Astrocyte (in vitro differentiated cells and primary cell): ENCODE data around the gene TK2. TPM values are rescaled to one million over a fixed set of nuclear protein-coding genes. Genes with fewer than 3 reads are reported as not detected.

Source experiments
- DNase-seq: peaks from one replicate; pipeline ENCODE4 v3.0.0-alpha.2; 2010; ENCODE audit warnings: low read depth
- FAIRE-seq: peaks from 2 replicates; lab custom pipeline; 2011; peaks lifted over from hg19 to GRCh38; lab: Jason Lieb, UNC
- H2AFZ ChIP-seq: 2 replicates; pipeline ENCODE4 v1.6.0; 2012; ENCODE audit warnings: low read depth, low read length, inconsistent platforms
- H3K27ac ChIP-seq: 2 replicates; pipeline ENCODE4 v1.5.1; 2011; ENCODE audit warnings: low read depth, low read length, inconsistent platforms
- H3K27me3 ChIP-seq: 2 replicates; pipeline ENCODE4 v1.6.0; 2011; ENCODE audit warnings: low read length, inconsistent platforms; ENCODE audit not compliant: insufficient read depth
- H3K36me3 ChIP-seq: 2 replicates; pipeline ENCODE4 v1.5.1; 2011; ENCODE audit warnings: low read length, inconsistent platforms; ENCODE audit not compliant: insufficient read depth
- H3K4me1 ChIP-seq: 2 replicates; pipeline ENCODE4 v1.5.1; 2011; ENCODE audit warnings: low read length, inconsistent platforms; ENCODE audit not compliant: insufficient read depth
- H3K4me2 ChIP-seq: 2 replicates; pipeline ENCODE4 v1.6.0; 2012; ENCODE audit warnings: low read length, inconsistent platforms
- H3K4me3 ChIP-seq: 2 replicates; pipeline ENCODE4 v1.5.1; 2011; ENCODE audit warnings: low read depth, mild to moderate bottlenecking, low read length, inconsistent platforms; ENCODE audit not compliant: insufficient read depth
- H3K79me2 ChIP-seq: 2 replicates; pipeline ENCODE4 v1.6.0; 2012; ENCODE audit warnings: mild to moderate bottlenecking, low read length, inconsistent platforms; ENCODE audit not compliant: insufficient read depth
- H3K9ac ChIP-seq: 2 replicates; pipeline ENCODE4 v1.6.0; 2012; ENCODE audit warnings: mild to moderate bottlenecking, low read length, inconsistent platforms
- H3K9me3 ChIP-seq: 2 replicates; pipeline ENCODE4 v1.5.1; 2012; ENCODE audit warnings: low read depth, mild to moderate bottlenecking, low read length, inconsistent platforms; ENCODE audit not compliant: insufficient read depth
- H4K20me1 ChIP-seq: 2 replicates; pipeline ENCODE4 v1.6.0; 2012; ENCODE audit warnings: low read length, inconsistent platforms; ENCODE audit not compliant: insufficient read depth
- H3K27ac Mint-ChIP-seq: one replicate; pipeline ENCODE4 v1.8.0; 2021; ENCODE audit warnings: mild to moderate bottlenecking, mixed read lengths; ENCODE audit not compliant: unreplicated experiment
- H3K27me3 Mint-ChIP-seq: one replicate; pipeline ENCODE4 v1.8.0; 2021; ENCODE audit warnings: low read depth, mixed read lengths; ENCODE audit not compliant: unreplicated experiment
- H3K36me3 Mint-ChIP-seq: one replicate; pipeline ENCODE4 v1.8.0; 2021; ENCODE audit warnings: low read depth, mixed read lengths; ENCODE audit not compliant: unreplicated experiment
- H3K4me1 Mint-ChIP-seq: one replicate; pipeline ENCODE4 v1.8.0; 2021; ENCODE audit warnings: low read depth, mixed read lengths; ENCODE audit not compliant: unreplicated experiment
- H3K4me3 Mint-ChIP-seq: one replicate; pipeline ENCODE4 v1.8.0; 2021; ENCODE audit warnings: mild to moderate bottlenecking, moderate library complexity, mixed read lengths; ENCODE audit not compliant: unreplicated experiment
- H3K9me3 Mint-ChIP-seq: one replicate; pipeline ENCODE4 v1.8.0; 2021; ENCODE audit warnings: mild to moderate bottlenecking, mixed read lengths; ENCODE audit not compliant: unreplicated experiment
- CTCF ChIP-seq: IDR thresholded peaks from 2 replicates; pipeline ENCODE4 v1.5.1; 2011; ENCODE audit warnings: low read depth, mild to moderate bottlenecking, inconsistent platforms, low read length, moderate library complexity; ENCODE audit not compliant: insufficient read depth
- EZH2 ChIP-seq: IDR thresholded peaks from 2 replicates; pipeline ENCODE4 v1.6.1; 2012; ENCODE audit warnings: mild to moderate bottlenecking, low read length, inconsistent platforms; ENCODE audit not compliant: insufficient read depth
- total RNA-seq: library from RNA; stranded (reverse); gene quantifications from 2 replicates; pipeline ENCODE4 v1.2.1, GENCODE V29; 2021

Gene TK2
- total RNA-seq, 1 donor from 2014 or later: 12.4 TPM

GRCh38 chr16:66493490-66494401 lies 56.2 kb downstream of the TK2 start:
- no peaks in the 10 kb centered on the region for H3K27me3 ChIP-seq
- no peaks in the 10 kb centered on the region for H3K79me2 ChIP-seq
- Mint-ChIP-seq H3K4me1 (peaks cover 2% of the 10 kb centered on the region), H3K27me3 (peaks cover 38% of the 10 kb centered on the region), H3K4me3 (no peak overlapping the region), H3K9me3 (peaks cover 16% of the 10 kb centered on the region), H3K36me3 (peaks cover 9% of the 10 kb centered on the region), H3K27ac (no peak overlapping the region)
- TF ChIP-seq CTCF (no peak), EZH2 (no peak)
- H3K4me1 ChIP-seq: no peaks in the 10 kb centered on the region
- no peak overlapping the region for H3K27ac ChIP-seq
- H3K36me3 ChIP-seq: no peaks in the 10 kb centered on the region
- H3K4me3 ChIP-seq: no peak overlapping the region
- DNase-seq (no peak), FAIRE-seq (no peak)
- no peak overlapping the region for H2AFZ ChIP-seq
- no peak overlapping the region for H3K4me2 ChIP-seq
- H4K20me1 ChIP-seq: no peaks in the 10 kb centered on the region
- no peak overlapping the region for H3K9ac ChIP-seq
- no peaks in the 10 kb centered on the region for H3K9me3 ChIP-seq

GRCh38 chr16:66491716-66492064 lies 58.2 kb downstream of the TK2 start:
- no peaks in the 10 kb centered on the region for H3K9me3 ChIP-seq
- no peak overlapping the region for H3K27ac Mint-ChIP-seq
- H3K79me2 ChIP-seq: no peaks in the 10 kb centered on the region
- TF ChIP-seq CTCF (no peak), EZH2 (no peak)
- no peak overlapping the region for H3K4me3 Mint-ChIP-seq
- H3K9ac ChIP-seq: no peak overlapping the region
- no peaks in the 10 kb centered on the region for H4K20me1 ChIP-seq
- H3K4me1 Mint-ChIP-seq: peaks cover 9% of the 10 kb centered on the region
- no peak overlapping the region for H3K4me2 ChIP-seq
- no peak for FAIRE-seq
- no peak for DNase-seq
- no peak overlapping the region for H3K4me3 ChIP-seq
- H3K36me3 ChIP-seq: no peaks in the 10 kb centered on the region
- H3K27me3 ChIP-seq: no peaks in the 10 kb centered on the region
- peaks cover 25% of the 10 kb centered on the region for H3K27me3 Mint-ChIP-seq
- H2AFZ ChIP-seq: no peak overlapping the region
- peaks cover 9% of the 10 kb centered on the region for H3K36me3 Mint-ChIP-seq
- H3K4me1 ChIP-seq: peaks cover 15% of the 10 kb centered on the region
- no peak overlapping the region for H3K27ac ChIP-seq
- H3K9me3 Mint-ChIP-seq: peaks cover 8% of the 10 kb centered on the region
